Stimulated activated naive CD8-positive, alpha-beta T cell treated with anti-CD3 and anti-CD28 coated beads, Interleukin-15, Interleukin-2, amounts not matched to agents 100 U/mL and 50 U/mL, for 24 hours (primary cell): Measurements from ENCODE around the gene IGSF9.

Source experiments
- ATAC-seq: fragments of 150-1000 bp; cut with Tn5 transposase; one replicate; pipeline ENCODE4 v1.10.0; 2021
- DNase-seq: peaks from one replicate; pipeline ENCODE4 v3.0.0; 2021

Gene IGSF9

GRCh38 chr1:159972443-159973205 is 27.2 kb upstream of the IGSF9 start:
- no peak for ATAC-seq
- DNase-seq: no peak

DNA sequence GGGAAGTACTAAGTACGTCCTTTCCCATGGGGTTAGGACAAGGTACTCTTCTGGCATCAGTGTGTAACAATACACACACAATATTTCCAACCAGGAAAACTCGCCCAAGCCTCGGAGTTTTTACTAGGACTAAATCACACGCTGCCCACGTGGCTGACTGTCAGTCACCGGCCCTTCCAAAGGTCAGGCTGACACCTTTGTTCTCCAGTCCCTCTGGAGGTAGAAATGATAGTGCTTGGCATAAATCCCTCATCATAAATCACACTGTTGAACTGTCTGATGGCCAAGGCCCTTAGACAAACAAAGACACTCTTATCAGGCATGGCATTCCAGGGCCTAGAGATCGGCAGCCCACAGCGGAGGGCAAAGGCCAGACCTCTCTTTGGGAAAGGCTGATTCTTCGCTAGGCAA is 25.5 kb upstream of the IGSF9 start:
- ATAC-seq: no peak
- no peak for DNase-seq

GRCh38 chr1:159968901-159969300 is 23.5 kb upstream of the IGSF9 start:
- no peak for ATAC-seq
- DNase-seq: no peak

GRCh38 chr1:159965263-159965662 is 19.9 kb upstream of the IGSF9 start:
- no peak for DNase-seq

GRCh38 chr1:159964144-159964543 is 18.7 kb upstream of the IGSF9 start:
- DNase-seq (no peak), ATAC-seq (no peak)

More at GRCh38 chr1:159965263-159965662, 19.9 kb upstream of the IGSF9 start:
- ATAC-seq: no peak

DNA sequence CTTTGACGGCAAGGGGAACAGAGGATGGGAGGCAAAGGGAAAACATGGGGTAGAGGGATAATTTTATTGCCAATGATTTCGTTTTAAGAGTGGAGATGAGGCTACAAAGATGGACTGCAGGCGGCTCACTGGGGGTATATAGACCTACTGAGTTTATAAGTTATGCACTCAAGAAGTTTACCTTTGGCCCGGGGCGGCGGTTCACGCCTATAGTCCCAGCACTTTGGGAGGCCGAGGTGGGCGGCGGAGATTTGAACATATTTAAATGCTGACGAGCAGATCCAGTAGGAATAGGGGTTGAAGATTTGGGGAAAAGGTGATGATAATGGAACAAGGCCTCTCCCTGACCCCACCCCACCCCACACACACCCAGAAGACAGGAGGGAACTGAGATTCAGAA is 16.8 kb upstream of the IGSF9 start:
- no peak for DNase-seq
- ATAC-seq: no peak

DNA sequence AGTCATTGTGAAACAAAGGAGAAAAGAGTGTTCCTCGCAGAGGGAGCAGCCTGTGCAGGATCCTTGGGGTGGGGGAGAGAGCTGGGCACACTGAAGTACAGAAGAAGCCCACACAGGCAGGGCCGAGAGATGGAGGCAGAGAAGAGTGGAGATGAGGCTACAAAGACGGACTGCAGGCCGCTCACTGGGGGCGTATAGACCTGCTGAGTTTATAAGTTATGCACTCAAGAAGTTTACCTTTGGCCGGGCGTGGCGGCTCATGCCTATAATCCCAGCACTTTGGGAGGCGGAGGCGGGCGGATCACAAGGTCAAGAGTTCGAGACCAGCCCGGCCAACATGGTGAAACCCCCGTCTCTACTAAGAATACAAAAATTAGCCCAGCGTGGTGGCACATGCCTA is 16.2 kb upstream of the IGSF9 start:
- ATAC-seq: no peak

DNA sequence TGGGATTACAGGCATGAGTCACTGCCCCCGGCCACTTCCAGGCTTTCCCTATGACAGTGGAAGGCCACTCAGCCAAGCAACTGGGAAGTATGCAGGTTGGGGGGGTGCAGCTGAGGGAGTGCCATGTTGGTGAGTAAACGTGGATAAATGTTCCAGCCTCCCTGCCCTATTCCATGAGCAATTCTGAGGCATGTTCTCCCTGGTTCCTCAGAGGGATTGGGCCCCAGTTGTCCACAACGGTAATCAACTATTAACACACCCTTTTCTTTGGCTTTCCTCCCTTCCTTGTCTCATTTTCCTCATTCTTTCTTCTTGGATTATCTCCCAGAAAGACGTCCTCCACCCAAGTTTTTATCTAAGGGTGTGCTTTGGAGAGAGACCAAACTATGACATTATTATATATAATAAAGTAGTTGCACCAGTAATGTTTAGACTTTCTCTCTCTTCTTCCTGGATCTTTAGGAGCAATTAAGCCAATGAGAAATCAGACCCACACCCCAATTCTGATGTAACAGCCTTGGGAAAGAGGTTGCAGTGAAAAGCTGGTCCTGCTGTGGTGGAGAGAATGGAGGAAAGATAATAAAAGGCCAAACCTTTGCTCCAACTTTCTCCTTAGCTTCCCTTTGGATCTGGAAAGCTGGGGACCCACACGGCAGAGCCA is 15.4 kb upstream of the IGSF9 start:
- no peak for ATAC-seq
- no peak for DNase-seq

More for the DNA sequence above, 16.2 kb upstream of the IGSF9 start:
- DNase-seq: no peak

GRCh38 chr1:159959451-159959850 is 14.0 kb upstream of the IGSF9 start:
- DNase-seq (no peak), ATAC-seq (no peak)

DNA sequence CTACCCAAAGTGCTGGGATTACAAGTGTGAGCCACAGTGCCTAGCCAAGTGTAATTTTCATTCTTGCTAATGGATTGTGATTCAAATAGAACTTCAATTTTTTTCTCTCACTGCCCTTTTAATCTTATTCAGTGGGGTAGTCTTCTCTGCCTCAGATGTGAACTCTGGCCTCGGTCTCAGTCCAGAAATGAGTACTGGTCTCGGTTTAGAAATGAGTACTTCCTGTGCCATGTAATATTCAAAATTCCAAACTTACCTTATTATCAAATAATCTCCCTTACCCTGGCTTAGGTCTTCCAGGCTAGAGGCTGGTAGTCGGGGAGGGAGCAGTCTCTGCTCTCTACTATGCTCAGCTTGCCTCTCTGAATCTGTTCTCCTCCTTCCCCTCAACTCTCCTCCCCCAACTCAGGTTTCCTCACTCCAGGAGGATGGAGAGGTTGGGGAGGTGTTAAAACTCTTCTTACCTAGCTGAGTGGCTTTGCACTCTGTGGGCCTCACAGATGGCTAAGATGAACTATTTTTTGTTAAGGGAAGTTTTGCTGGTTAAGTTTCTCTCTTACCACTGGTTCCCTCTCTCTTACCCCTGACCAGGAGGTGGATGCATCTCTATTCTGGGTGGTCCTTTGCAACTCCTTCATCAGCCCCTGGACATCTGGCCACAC is 13.4 kb upstream of the IGSF9 start:
- ATAC-seq (no peak), DNase-seq (no peak)

- ATAC-seq: no peak
- DNase-seq: no peak
These were observed 12.4 kb upstream of the IGSF9 start for GRCh38 chr1:159957824-159958268.

DNA sequence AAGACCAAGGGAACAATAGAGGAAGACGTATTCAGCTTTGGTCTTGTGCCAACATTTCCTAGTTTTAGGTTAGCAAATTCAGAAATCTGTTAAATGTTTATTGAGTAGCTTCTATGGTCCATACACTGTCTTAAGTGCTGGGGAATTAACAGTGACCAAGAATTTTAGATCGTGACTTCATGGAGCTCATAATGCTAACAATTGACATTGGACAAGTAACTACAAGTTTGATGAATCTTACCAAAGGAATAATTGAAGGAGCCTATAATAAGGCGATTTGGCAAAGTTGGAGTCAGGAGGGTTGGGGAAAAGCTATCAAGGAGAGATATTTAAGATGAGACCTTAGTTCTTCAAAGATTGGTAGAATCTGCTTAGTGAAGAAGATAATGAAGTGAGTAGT is 10.0 kb upstream of the IGSF9 start:
- ATAC-seq (no peak), DNase-seq (no peak)

- DNase-seq: no peak
- no peak for ATAC-seq
These were observed 8.4 kb upstream of the IGSF9 start, which contains the start of gene SLAMF9 for GRCh38 chr1:159953536-159954515. SLAMF9 (minus strand) TSS chr1:159954237; CDS start chr1:159954137, 100 bp downstream.

- DNase-seq (no peak), ATAC-seq (no peak)
These were observed 7.5 kb upstream of the IGSF9 start for GRCh38 chr1:159952932-159953331.

- ATAC-seq: no peak
- DNase-seq: no peak
These were observed 6.1 kb upstream of the IGSF9 start for GRCh38 chr1:159951551-159951950.

GRCh38 chr1:159951016-159951415 is 5.6 kb upstream of the IGSF9 start:
- no peak for ATAC-seq
- no peak for DNase-seq

- DNase-seq (no peak), ATAC-seq (no peak)
These were observed 4.6 kb upstream of the IGSF9 start for GRCh38 chr1:159949981-159950381.

- DNase-seq (no peak), ATAC-seq (no peak)
These were observed 3.7 kb upstream of the IGSF9 start for GRCh38 chr1:159949123-159949522.

DNA sequence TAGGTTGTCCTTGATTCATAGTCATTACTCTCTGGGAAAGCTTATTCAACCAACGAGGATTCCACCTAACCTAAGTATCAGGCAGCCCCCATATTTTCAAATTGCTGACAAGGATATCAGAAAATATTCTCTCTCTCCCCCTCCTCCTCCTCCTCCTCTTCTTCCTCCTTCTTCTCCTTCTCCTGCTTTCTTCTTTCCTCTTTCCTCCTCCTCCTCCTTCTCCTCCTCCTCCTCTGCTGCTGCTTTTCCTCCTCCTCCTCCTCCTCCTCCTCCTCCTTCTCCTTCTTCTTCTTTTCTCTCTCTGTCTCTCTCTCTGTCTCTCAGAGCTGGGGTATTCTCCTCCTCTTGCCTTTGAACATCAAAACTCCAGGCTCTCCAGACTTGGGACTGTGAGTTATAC is 2.5 kb upstream of the IGSF9 start:
- no peak for ATAC-seq
- DNase-seq: no peak

- ATAC-seq: no peak
- no peak for DNase-seq
These were observed 1.1 kb upstream of the IGSF9 start for GRCh38 chr1:159946242-159947187.
